GM12874 (cell line): ENCODE data around the gene GRIN3A.

Experiments used
- TF ChIP-seq, protein P1 (sequence below): IDR thresholded peaks from 2 replicates; pipeline ENCODE4 v1.5.1; 2011; ENCODE audit warnings: low read depth, mild to moderate bottlenecking, control low read depth, low read length, moderate library complexity; ENCODE audit not compliant: insufficient read depth

Gene GRIN3A

GRCh38 chr9:101590901-101591300 lies 147.5 kb downstream of the GRIN3A start:
- TF ChIP-seq, protein P1, sequence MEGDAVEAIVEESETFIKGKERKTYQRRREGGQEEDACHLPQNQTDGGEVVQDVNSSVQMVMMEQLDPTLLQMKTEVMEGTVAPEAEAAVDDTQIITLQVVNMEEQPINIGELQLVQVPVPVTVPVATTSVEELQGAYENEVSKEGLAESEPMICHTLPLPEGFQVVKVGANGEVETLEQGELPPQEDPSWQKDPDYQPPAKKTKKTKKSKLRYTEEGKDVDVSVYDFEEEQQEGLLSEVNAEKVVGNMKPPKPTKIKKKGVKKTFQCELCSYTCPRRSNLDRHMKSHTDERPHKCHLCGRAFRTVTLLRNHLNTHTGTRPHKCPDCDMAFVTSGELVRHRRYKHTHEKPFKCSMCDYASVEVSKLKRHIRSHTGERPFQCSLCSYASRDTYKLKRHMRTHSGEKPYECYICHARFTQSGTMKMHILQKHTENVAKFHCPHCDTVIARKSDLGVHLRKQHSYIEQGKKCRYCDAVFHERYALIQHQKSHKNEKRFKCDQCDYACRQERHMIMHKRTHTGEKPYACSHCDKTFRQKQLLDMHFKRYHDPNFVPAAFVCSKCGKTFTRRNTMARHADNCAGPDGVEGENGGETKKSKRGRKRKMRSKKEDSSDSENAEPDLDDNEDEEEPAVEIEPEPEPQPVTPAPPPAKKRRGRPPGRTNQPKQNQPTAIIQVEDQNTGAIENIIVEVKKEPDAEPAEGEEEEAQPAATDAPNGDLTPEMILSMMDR, result no peak

DNA sequence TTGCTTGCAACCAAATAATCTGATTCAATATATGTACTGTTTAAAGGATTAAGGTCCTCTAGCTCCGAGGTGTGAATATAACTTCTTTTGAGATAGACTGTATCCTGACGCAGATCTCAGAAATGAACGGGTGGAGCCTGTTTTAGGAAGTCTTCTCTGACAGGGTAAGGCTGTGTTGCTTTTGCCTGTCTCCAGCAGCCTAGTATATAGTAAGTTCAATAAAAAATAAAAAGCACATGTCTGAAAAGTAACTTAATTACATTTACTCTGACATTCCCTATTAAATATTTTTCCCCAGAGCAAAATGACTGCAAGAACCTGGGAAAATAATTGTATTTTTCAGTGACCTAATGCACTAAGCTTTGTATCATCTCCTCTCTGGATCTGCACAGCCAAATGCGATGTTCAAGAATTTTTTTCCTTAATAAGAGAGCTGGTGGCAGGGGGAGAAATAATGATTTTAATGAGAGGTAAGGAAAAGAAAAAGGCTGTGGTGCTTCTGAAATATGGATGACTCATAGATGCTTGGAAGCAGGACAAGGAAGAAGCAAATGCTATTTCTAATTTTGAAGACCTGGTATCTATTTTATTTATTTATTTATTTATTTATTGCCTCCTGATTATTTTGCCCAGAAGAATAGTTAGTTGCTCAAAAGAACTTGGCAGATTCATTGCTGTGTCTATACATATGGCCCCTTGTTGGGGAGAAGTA lies 151.0 kb downstream of the GRIN3A start:
- TF ChIP-seq, protein P1, result no peak

- TF ChIP-seq, protein P1, result no peak
Observed at GRCh38 chr9:101586651-101587050, 151.8 kb downstream of the GRIN3A start.

DNA sequence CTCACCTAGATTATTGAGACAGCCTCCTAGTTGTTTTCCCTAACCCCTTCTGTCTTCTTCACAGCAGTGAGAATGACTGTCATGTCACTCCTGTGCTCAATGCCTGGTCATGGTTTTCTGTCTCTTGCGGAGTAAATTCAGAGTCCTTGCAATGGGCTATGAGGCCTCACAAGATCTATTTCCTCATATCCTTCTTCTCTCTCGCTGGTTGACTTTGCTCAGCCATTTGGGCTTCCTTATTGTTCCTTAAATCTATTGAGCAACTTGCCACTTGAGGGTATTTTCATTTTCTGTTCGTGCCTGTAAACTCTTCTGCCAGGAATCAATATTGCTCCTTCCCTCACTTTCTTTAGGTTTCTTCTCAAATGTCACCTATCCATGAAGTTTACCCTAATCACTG lies 152.7 kb downstream of the GRIN3A start:
- TF ChIP-seq, protein P1, result no peak

DNA sequence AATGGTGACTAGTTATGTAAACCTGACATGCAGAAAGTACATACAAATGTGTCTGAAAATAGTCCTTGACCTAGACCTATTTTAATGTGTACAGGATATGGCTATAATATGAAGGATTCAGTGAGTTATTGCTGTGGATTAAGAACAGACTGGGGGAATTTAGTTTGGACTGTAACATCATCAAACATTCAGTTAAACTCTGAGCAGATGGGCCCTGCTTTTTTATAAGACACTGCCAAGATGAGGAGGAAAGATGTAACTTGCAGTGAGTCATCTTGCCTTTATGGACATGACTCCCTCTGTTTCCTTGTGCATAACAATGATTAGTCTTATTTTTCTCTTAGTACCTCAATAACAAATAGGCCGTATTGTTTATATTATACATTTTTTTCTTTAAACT lies 155.9 kb downstream of the GRIN3A start:
- TF ChIP-seq, protein P1, result no peak

- TF ChIP-seq, protein P1, result no peak
Observed at GRCh38 chr9:101579711-101580545, 158.5 kb downstream of the GRIN3A start.

GRCh38 chr9:101578378-101578777 lies 160.1 kb downstream of the GRIN3A start:
- TF ChIP-seq, protein P1, result no peak
